K562 (cell line): ENCODE measurements around the gene TBXAS1. TPM values are rescaled to one million over a fixed set of nuclear protein-coding genes. Genes with fewer than 3 reads are reported as not detected.

Experiments
- ZEB2 ChIP-seq: fragments of 450-650 bp; IDR thresholded peaks from 2 replicates; pipeline ENCODE4 v1.6.1; 2016
- ZNF318 ChIP-seq, 2 experiments: fragments of 450-650 bp; IDR thresholded peaks; 2 replicates each; pipeline ENCODE4 v1.6.1; 2016; ENCODE audit warnings: mild to moderate bottlenecking in 2 of 2, borderline replicate concordance in 1 of 2, low read depth in 1 of 2, moderate library complexity in 1 of 2
- polyA plus RNA-seq, 8 experiments: library from polyadenylated mRNA; depleted of rRNA in 4 of 8; stranded (reverse) in 5 of 8; unstranded in 3 of 8; fragments of >200 nt; fragmentation: Nextera tagmentation in 2 of 8; fragmentation: Illumina TruSeq in 1 of 8; extraction: Ambion mirVana in 2 of 8; extraction: Trizol in 1 of 8; gene quantifications; 2 replicates each; pipeline versions ENCODE4 v1.2.1 to v1.2.3, GENCODE V29; 2011 to 2014; ENCODE audit warnings: inconsistent platforms in 1 of 8, missing spikeins in 1 of 8
- total RNA-seq, 7 experiments: library from RNA; depleted of rRNA in 6 of 7; stranded (reverse); fragments of >200 nt in 6 of 7; fragmentation: Illumina TruSeq in 2 of 7; extraction: Trizol in 2 of 7; gene quantifications; 2 replicates each; pipeline versions ENCODE4 v1.2.1 to v1.2.3, GENCODE V29; 2011 to 2021; ENCODE audit warnings: low replicate concordance in 1 of 7

Gene TBXAS1
- total and polyA plus RNA-seq, 9 of the 15 experiments (the other 6 are each of a cell fraction or from before 2014, with no cell fraction given) = 1.1 to 8.3 (median 1.9) TPM

- TF ChIP-seq ZNF318 (IDR thresholded peaks at IDR 0.05; ENCODE audit: borderline replicate concordance in 1 of 2, low read depth in 1 of 2) = no peak
- TF ChIP-seq ZEB2 = peak; percentile 43; the same call in 1 of the 2 replicates
These were observed 231.2 kb downstream of the TBXAS1 start (continued) for GRCh38 chr7:140060243-140060630.
